SU-DHL-6 (cell line): ENCODE data around the gene ARHGAP22.

ENCODE experiments used
- CTCF ChIP-seq: fragments of 200-600 bp; sonication (generic); IDR thresholded peaks from one replicate; pipeline ENCODE4 v1.5.1; 2017; ENCODE audit warnings: antibody characterized with exemption, mild to moderate bottlenecking, low read length, moderate library complexity; ENCODE audit not compliant: insufficient read depth, poor library complexity, severe bottlenecking
- EZH2phosphoT487 ChIP-seq: fragments of 200-600 bp; sonication (generic), shearing (Covaris generic); conservative IDR thresholded peaks from 2 replicates; pipeline ENCODE4 v1.6.1; 2018; ENCODE audit warnings: mild to moderate bottlenecking, antibody characterized with exemption, low read length, moderate library complexity, mixed read lengths

- TF ChIP-seq CTCF (no peak), EZH2phosphoT487 (no peak)
Measured at GRCh38 chr10:48577158-48577557, 27.7 kb downstream of the ARHGAP22 start.
